GM19468 (cell line): ENCODE data around the gene ACSS3.

Source experiments
- ATAC-seq: cut with Tn5 transposase; IDR thresholded peaks from one replicate; pipeline ENCODE4 v1.9.1; 2021; ENCODE audit warnings: mild to moderate bottlenecking, moderate library complexity, moderate number of reproducible peaks; ENCODE audit not compliant: unreplicated experiment; ENCODE audit errors: extremely low read depth

ACSS3 gene

GRCh38 chr12:81211306-81211705 is 133.4 kb downstream of the ACSS3 start:
- no peak for ATAC-seq

- no peak for ATAC-seq
These were observed 135.3 kb downstream of the ACSS3 start for GRCh38 chr12:81212996-81213696.

GRCh38 chr12:81216739-81217138 is 138.9 kb downstream of the ACSS3 start:
- no peak for ATAC-seq

- ATAC-seq, result no peak
These were observed 143.8 kb downstream of the ACSS3 start for GRCh38 chr12:81221681-81222080.

- ATAC-seq, result no peak
These were observed 145.1 kb downstream of the ACSS3 start for GRCh38 chr12:81222846-81223592.

- no peak for ATAC-seq
These were observed 146.7 kb downstream of the ACSS3 start for GRCh38 chr12:81224626-81225025.

- no peak for ATAC-seq
These were observed 151.9 kb downstream of the ACSS3 start for GRCh38 chr12:81229759-81230158.

GRCh38 chr12:81231574-81232368 is 153.9 kb downstream of the ACSS3 start:
- no peak for ATAC-seq

- no peak for ATAC-seq
These were observed 167.6 kb downstream of the ACSS3 start for GRCh38 chr12:81245458-81245857.

GRCh38 chr12:81245907-81246570 is 168.2 kb downstream of the ACSS3 start:
- no peak for ATAC-seq

- ATAC-seq, result no peak
These were observed 172.1 kb downstream of the ACSS3 start for GRCh38 chr12:81249976-81250375.

GRCh38 chr12:81252228-81252627 is 174.3 kb downstream of the ACSS3 start:
- no peak for ATAC-seq

- no peak for ATAC-seq
These were observed 175.5 kb downstream of the ACSS3 start for GRCh38 chr12:81253360-81253759.

GRCh38 chr12:81255456-81255855 is 177.6 kb downstream of the ACSS3 start:
- ATAC-seq, result no peak

- ATAC-seq, result no peak
These were observed 178.1 kb downstream of the ACSS3 start for GRCh38 chr12:81255947-81256346.

- ATAC-seq, result no peak
These were observed 180.2 kb downstream of the ACSS3 start for GRCh38 chr12:81257947-81258551.

GRCh38 chr12:81259360-81259759 is 181.5 kb downstream of the ACSS3 start:
- ATAC-seq, result no peak

- no peak for ATAC-seq
These were observed 183.8 kb downstream of the ACSS3 start for GRCh38 chr12:81261508-81262207.

GRCh38 chr12:81263072-81263471 is 185.2 kb downstream of the ACSS3 start:
- no peak for ATAC-seq
